Thoracic aorta (tissue), 2 donors: ENCODE results near the gene HSD17B7. TPM values are rescaled to one million over a fixed set of nuclear protein-coding genes. Genes with fewer than 3 reads are reported as not detected.

Source experiments
- ATAC-seq: fragments of 150-250 bp; one replicate; pipeline ENCODE4 v1.8.0; 2017; ENCODE audit warnings: low read depth; ENCODE audit not compliant: insufficient number of reproducible peaks, low FRiP score
- DNase-seq: peaks from one replicate; pipeline ENCODE4 v3.0.0-alpha.2; 2020; ENCODE audit warnings: low spot score
- H3K27ac ChIP-seq, 2 donors: fragments of 200-600 bp; sonication (generic); 1 replicate in 1 of 2; 2 replicates in 1 of 2; pipeline ENCODE4 v1.5.1; 2016; ENCODE audit warnings: mild to moderate bottlenecking in 2 of 2, moderate library complexity in 2 of 2
- H3K27me3 ChIP-seq: fragments of 200-600 bp; sonication (generic); replicated peaks from 2 replicates; pipeline ENCODE4 v1.6.0; 2016; ENCODE audit warnings: mild to moderate bottlenecking; ENCODE audit not compliant: insufficient read depth
- H3K36me3 ChIP-seq: fragments of 200-600 bp; sonication (generic); one replicate; pipeline ENCODE4 v1.5.1; 2016
- H3K4me1 ChIP-seq, 2 donors: fragments of 200-600 bp; sonication (generic); 1 replicate in 1 of 2; 2 replicates in 1 of 2; pipeline versions ENCODE4 v1.5.1 to v1.6.0; 2016; ENCODE audit warnings: low read depth in 2 of 2, mild to moderate bottlenecking in 1 of 2; ENCODE audit not compliant: control insufficient read depth in 1 of 2
- H3K4me3 ChIP-seq: fragments of 200-600 bp; sonication (generic); 2 replicates; pipeline ENCODE4 v1.5.1; 2016; ENCODE audit warnings: mild to moderate bottlenecking
- H3K9me3 ChIP-seq: fragments of 200-600 bp; sonication (generic); 2 replicates; pipeline ENCODE4 v1.5.1; 2016
- CTCF ChIP-seq: fragments of 200-600 bp; sonication (generic); IDR thresholded peaks from one replicate; pipeline ENCODE4 v1.5.1; 2019; ENCODE audit warnings: antibody characterized with exemption
- total RNA-seq, 2 donors: library from RNA; depleted of rRNA; stranded (reverse); fragments of >200 nt; gene quantifications; one replicate each; pipeline versions ENCODE4 v1.1.0 to v1.2.3, GENCODE V29; 2016

HSD17B7 gene
- total RNA-seq, 2 donors from 2014 or later: 10.4 to 14.4 TPM

- no peak for ATAC-seq
- Histone ChIP-seq H3K9me3 (no peaks in the 10 kb centered on the region), H3K27me3 (peaks cover 6% of the 10 kb centered on the region), H3K4me1 (peaks cover 0 to 10% of the 10 kb centered on the region in 2 donors), H3K36me3 (no peaks in the 10 kb centered on the region), H3K27ac (no peak overlapping the region), H3K4me3 (no peak overlapping the region)
- DNase-seq: no peak
- TF ChIP-seq CTCF: no peak
These were observed 33.4 kb downstream of the HSD17B7 start for GRCh38 chr1:162823771-162824525.

- Histone ChIP-seq H3K27ac (no peak overlapping the region), H3K4me1 (no peaks in the 10 kb centered on the region), H3K9me3 (no peaks in the 10 kb centered on the region), H3K36me3 (no peaks in the 10 kb centered on the region), H3K27me3 (no peaks in the 10 kb centered on the region), H3K4me3 (no peak overlapping the region)
- no peak for TF ChIP-seq CTCF
- DNase-seq (no peak), ATAC-seq (no peak)
These were observed 38.8 kb downstream of the HSD17B7 start for GRCh38 chr1:162829268-162829667.

- TF ChIP-seq CTCF: no peak
- no peak for ATAC-seq
- Histone ChIP-seq H3K27ac (no peak overlapping the region), H3K9me3 (no peaks in the 10 kb centered on the region), H3K36me3 (no peaks in the 10 kb centered on the region), H3K4me3 (no peak overlapping the region), H3K27me3 (no peaks in the 10 kb centered on the region), H3K4me1 (no peaks in the 10 kb centered on the region)
- no peak for DNase-seq
These were observed 42.0 kb downstream of the HSD17B7 start for GRCh38 chr1:162832470-162832869.

GRCh38 chr1:162835157-162835899 is 44.8 kb downstream of the HSD17B7 start:
- DNase-seq: no peak
- Histone ChIP-seq H3K4me1 (no peaks in the 10 kb centered on the region), H3K4me3 (no peak overlapping the region), H3K9me3 (peaks cover 9% of the 10 kb centered on the region), H3K36me3 (no peaks in the 10 kb centered on the region), H3K27me3 (no peaks in the 10 kb centered on the region), H3K27ac (no peak overlapping the region)
- no peak for TF ChIP-seq CTCF
- no peak for ATAC-seq

- Histone ChIP-seq H3K4me3 (no peak overlapping the region), H3K36me3 (no peaks in the 10 kb centered on the region), H3K27me3 (no peaks in the 10 kb centered on the region), H3K4me1 (no peaks in the 10 kb centered on the region), H3K9me3 (peaks cover 9% of the 10 kb centered on the region), H3K27ac (no peak overlapping the region)
- TF ChIP-seq CTCF: no peak
- DNase-seq: no peak
- no peak for ATAC-seq
These were observed 48.4 kb downstream of the HSD17B7 start for GRCh38 chr1:162838863-162839262.
